Trophoblast cell (in vitro differentiated cells and primary cell): ENCODE results near the gene CACNA2D3.

Experiments
- DNase-seq, 2 donors: peaks; one replicate each; pipeline ENCODE4 v3.0.0-alpha.2; 2016
- H2AFZ ChIP-seq: 2 replicates; pipeline ENCODE4 v1.6.1; 2013; ENCODE audit warnings: low read length, moderate library complexity, mild to moderate bottlenecking; ENCODE audit not compliant: insufficient read depth, poor library complexity
- H2AK5ac ChIP-seq: 2 replicates; pipeline ENCODE4 v1.6.1; 2013; ENCODE audit warnings: mild to moderate bottlenecking, low read length
- H2BK120ac ChIP-seq: 2 replicates; pipeline ENCODE4 v1.6.1; 2013; ENCODE audit warnings: low read length, mild to moderate bottlenecking, moderate library complexity; ENCODE audit not compliant: insufficient read depth, poor library complexity
- H2BK12ac ChIP-seq: 2 replicates; pipeline ENCODE4 v1.6.1; 2013; ENCODE audit warnings: mild to moderate bottlenecking, low read length, moderate library complexity
- H2BK5ac ChIP-seq: 2 replicates; pipeline ENCODE4 v1.6.1; 2013; ENCODE audit warnings: low read length, low read depth, moderate library complexity, mild to moderate bottlenecking; ENCODE audit not compliant: poor library complexity
- H3K14ac ChIP-seq: 2 replicates; pipeline ENCODE4 v1.6.1; 2013; ENCODE audit warnings: mild to moderate bottlenecking, low read length
- H3K18ac ChIP-seq: 2 replicates; pipeline ENCODE4 v1.6.1; 2013; ENCODE audit warnings: mild to moderate bottlenecking, low read length
- H3K23ac ChIP-seq: 2 replicates; pipeline ENCODE4 v1.6.1; 2013; ENCODE audit warnings: low read length
- H3K27ac ChIP-seq: 2 replicates; pipeline ENCODE4 v1.5.1; 2013; ENCODE audit warnings: low read depth, mild to moderate bottlenecking, inconsistent platforms, low read length, moderate library complexity
- H3K27me3 ChIP-seq: 2 replicates; pipeline ENCODE4 v1.6.1; 2013; ENCODE audit warnings: inconsistent platforms, mild to moderate bottlenecking, low read length, moderate library complexity; ENCODE audit not compliant: insufficient read depth
- H3K36me3 ChIP-seq, 2 experiments: 1 replicate in 1 of 2; 2 replicates in 1 of 2; pipeline ENCODE4 v1.6.1; 2013; ENCODE audit warnings: low read length in 2 of 2, mild to moderate bottlenecking in 2 of 2, moderate library complexity in 1 of 2; ENCODE audit not compliant: insufficient read depth in 2 of 2, control insufficient read depth in 1 of 2
- H3K4ac ChIP-seq: 2 replicates; pipeline ENCODE4 v1.6.1; 2013; ENCODE audit warnings: low read depth, mild to moderate bottlenecking, low read length, moderate library complexity
- H3K4me1 ChIP-seq, 2 experiments: 1 replicate in 1 of 2; 2 replicates in 1 of 2; pipeline ENCODE4 v1.6.1; 2013; ENCODE audit warnings: low read length in 2 of 2, mild to moderate bottlenecking in 2 of 2, moderate library complexity in 1 of 2; ENCODE audit not compliant: insufficient read depth in 2 of 2, control insufficient read depth in 1 of 2
- H3K4me2 ChIP-seq: 2 replicates; pipeline ENCODE4 v1.6.1; 2013; ENCODE audit warnings: inconsistent platforms, mild to moderate bottlenecking, low read length, moderate library complexity
- H3K4me3 ChIP-seq: 2 replicates; pipeline ENCODE4 v1.5.1; 2013; ENCODE audit warnings: mild to moderate bottlenecking, low read depth, low read length, inconsistent platforms
- H3K79me1 ChIP-seq: one replicate; pipeline ENCODE4 v1.6.1; 2013; ENCODE audit warnings: low read length
- H3K79me2 ChIP-seq: 2 replicates; pipeline ENCODE4 v1.6.1; 2013; ENCODE audit warnings: low read length, mild to moderate bottlenecking; ENCODE audit not compliant: control insufficient read depth, insufficient read depth, poor library complexity
- H3K9ac ChIP-seq: 2 replicates; pipeline ENCODE4 v1.6.1; 2013; ENCODE audit warnings: mild to moderate bottlenecking, low read length
- H3K9me3 ChIP-seq: 2 replicates; pipeline ENCODE4 v1.6.1; 2013; ENCODE audit warnings: low read depth, mild to moderate bottlenecking, control low read depth, inconsistent platforms, low read length; ENCODE audit not compliant: insufficient read depth
- H4K12ac ChIP-seq: 2 replicates; pipeline ENCODE4 v1.6.1; 2013; ENCODE audit warnings: low read depth, mild to moderate bottlenecking, low read length, moderate library complexity
- H4K8ac ChIP-seq: 2 replicates; pipeline ENCODE4 v1.6.1; 2013; ENCODE audit warnings: low read depth, mild to moderate bottlenecking, low read length, moderate library complexity
- H4K91ac ChIP-seq: one replicate; pipeline ENCODE4 v1.6.1; 2013; ENCODE audit warnings: low read depth, mild to moderate bottlenecking, low read length, moderate library complexity
- WGBS: extraction: QIAGEN DNeasy Blood & Tissue Kit; methylation state at CpG from one replicate; pipeline ENCODE4 v1.1.7; 2013; ENCODE audit warnings: missing lambda C conversion rate; ENCODE audit not compliant: insufficient read length, insufficient coverage; ENCODE audit errors: extremely low coverage; 5-methylcytosine and 5-hydroxymethylcytosine counted together

CACNA2D3 gene

GRCh38 chr3:54424292-54424691 lies 301.9 kb downstream of the CACNA2D3 start:
- H3K27me3 ChIP-seq: no peaks in the 10 kb centered on the region
- H2BK120ac ChIP-seq: no peak overlapping the region
- no peak overlapping the region for H2BK5ac ChIP-seq
- no peaks in the 10 kb centered on the region for H3K79me2 ChIP-seq
- no peak overlapping the region for H2AK5ac ChIP-seq
- no peaks in the 10 kb centered on the region for H3K79me1 ChIP-seq
- no peaks in the 10 kb centered on the region for H3K4me1 ChIP-seq
- H3K4me3 ChIP-seq: no peak overlapping the region
- no peaks in the 10 kb centered on the region for H3K9me3 ChIP-seq
- no peak overlapping the region for H3K18ac ChIP-seq
- H2BK12ac ChIP-seq: no peak overlapping the region
- H4K12ac ChIP-seq: no peak overlapping the region
- H3K36me3 ChIP-seq: no peaks in the 10 kb centered on the region
- no peak overlapping the region for H2AFZ ChIP-seq
- no peak overlapping the region for H3K4ac ChIP-seq
- no peak overlapping the region for H3K4me2 ChIP-seq
- H3K14ac ChIP-seq: no peak overlapping the region
- no peak for DNase-seq
- H4K91ac ChIP-seq: no peak overlapping the region
- no peak overlapping the region for H3K23ac ChIP-seq
- H4K8ac ChIP-seq: no peak overlapping the region
- no CpG with 5 or more reads among the region's 2 CpGs for WGBS
- H3K27ac ChIP-seq: no peak overlapping the region
- no peak overlapping the region for H3K9ac ChIP-seq

GRCh38 chr3:54426381-54426780 lies 304.0 kb downstream of the CACNA2D3 start:
- H2BK120ac ChIP-seq: no peak overlapping the region
- no peak overlapping the region for H3K27ac ChIP-seq
- no peaks in the 10 kb centered on the region for H3K79me1 ChIP-seq
- H3K4me3 ChIP-seq: no peak overlapping the region
- H2AFZ ChIP-seq: no peak overlapping the region
- no peak overlapping the region for H2AK5ac ChIP-seq
- no peak overlapping the region for H2BK12ac ChIP-seq
- no peak overlapping the region for H3K23ac ChIP-seq
- H3K9me3 ChIP-seq: no peaks in the 10 kb centered on the region
- H3K4me2 ChIP-seq: no peak overlapping the region
- H2BK5ac ChIP-seq: no peak overlapping the region
- H3K4me1 ChIP-seq: no peaks in the 10 kb centered on the region
- H4K12ac ChIP-seq: no peak overlapping the region
- no peak overlapping the region for H3K4ac ChIP-seq
- H3K18ac ChIP-seq: no peak overlapping the region
- H3K9ac ChIP-seq: no peak overlapping the region
- no peak overlapping the region for H3K14ac ChIP-seq
- H3K79me2 ChIP-seq: no peaks in the 10 kb centered on the region
- no peak overlapping the region for H4K8ac ChIP-seq
- H3K36me3 ChIP-seq: no peaks in the 10 kb centered on the region
- no peaks in the 10 kb centered on the region for H3K27me3 ChIP-seq
- no peak for DNase-seq
- H4K91ac ChIP-seq: no peak overlapping the region

- H3K79me1 ChIP-seq: no peaks in the 10 kb centered on the region
- no peak overlapping the region for H4K91ac ChIP-seq
- H3K14ac ChIP-seq: no peak overlapping the region
- H3K23ac ChIP-seq: no peak overlapping the region
- H2AK5ac ChIP-seq: no peak overlapping the region
- H4K8ac ChIP-seq: no peak overlapping the region
- no peak overlapping the region for H2AFZ ChIP-seq
- H3K36me3 ChIP-seq: no peaks in the 10 kb centered on the region
- H3K9ac ChIP-seq: no peak overlapping the region
- H3K79me2 ChIP-seq: no peaks in the 10 kb centered on the region
- H3K4ac ChIP-seq: no peak overlapping the region
- no peak overlapping the region for H2BK120ac ChIP-seq
- no peak overlapping the region for H3K4me3 ChIP-seq
- H2BK5ac ChIP-seq: no peak overlapping the region
- no peak overlapping the region for H3K27ac ChIP-seq
- no peak overlapping the region for H2BK12ac ChIP-seq
- no CpG with 5 or more reads among the region's 2 CpGs for WGBS
- H3K27me3 ChIP-seq: no peaks in the 10 kb centered on the region
- no peaks in the 10 kb centered on the region for H3K9me3 ChIP-seq
- peak; percentile 60 to 74 for DNase-seq
- H3K18ac ChIP-seq: no peak overlapping the region
- H3K4me1 ChIP-seq: no peaks in the 10 kb centered on the region
- H3K4me2 ChIP-seq: no peak overlapping the region
- no peak overlapping the region for H4K12ac ChIP-seq
Measured at GRCh38 chr3:54427501-54427900, 305.1 kb downstream of the CACNA2D3 start.

- no peak overlapping the region for H4K91ac ChIP-seq
- no peak overlapping the region for H3K27ac ChIP-seq
- no peak overlapping the region for H3K14ac ChIP-seq
- H3K18ac ChIP-seq: no peak overlapping the region
- H3K36me3 ChIP-seq: no peaks in the 10 kb centered on the region
- no peak overlapping the region for H3K4ac ChIP-seq
- H3K27me3 ChIP-seq: no peaks in the 10 kb centered on the region
- no peak overlapping the region for H4K8ac ChIP-seq
- no peak overlapping the region for H2BK120ac ChIP-seq
- no peak overlapping the region for H3K9ac ChIP-seq
- H3K23ac ChIP-seq: no peak overlapping the region
- no peak overlapping the region for H4K12ac ChIP-seq
- WGBS: no CpG with 5 or more reads among the region's 9 CpGs
- H3K4me3 ChIP-seq: no peak overlapping the region
- H3K79me2 ChIP-seq: no peaks in the 10 kb centered on the region
- H3K4me1 ChIP-seq: no peaks in the 10 kb centered on the region
- no peak overlapping the region for H2BK5ac ChIP-seq
- peak; percentile 61 to 85 for DNase-seq
- H2BK12ac ChIP-seq: no peak overlapping the region
- no peak overlapping the region for H2AK5ac ChIP-seq
- no peak overlapping the region for H2AFZ ChIP-seq
- no peak overlapping the region for H3K4me2 ChIP-seq
- no peaks in the 10 kb centered on the region for H3K79me1 ChIP-seq
- H3K9me3 ChIP-seq: no peaks in the 10 kb centered on the region
Measured at GRCh38 chr3:54427941-54428871, 305.9 kb downstream of the CACNA2D3 start.
